Measurements from ENCODE around the gene C3orf49.

The C3orf49 gene

DNA sequence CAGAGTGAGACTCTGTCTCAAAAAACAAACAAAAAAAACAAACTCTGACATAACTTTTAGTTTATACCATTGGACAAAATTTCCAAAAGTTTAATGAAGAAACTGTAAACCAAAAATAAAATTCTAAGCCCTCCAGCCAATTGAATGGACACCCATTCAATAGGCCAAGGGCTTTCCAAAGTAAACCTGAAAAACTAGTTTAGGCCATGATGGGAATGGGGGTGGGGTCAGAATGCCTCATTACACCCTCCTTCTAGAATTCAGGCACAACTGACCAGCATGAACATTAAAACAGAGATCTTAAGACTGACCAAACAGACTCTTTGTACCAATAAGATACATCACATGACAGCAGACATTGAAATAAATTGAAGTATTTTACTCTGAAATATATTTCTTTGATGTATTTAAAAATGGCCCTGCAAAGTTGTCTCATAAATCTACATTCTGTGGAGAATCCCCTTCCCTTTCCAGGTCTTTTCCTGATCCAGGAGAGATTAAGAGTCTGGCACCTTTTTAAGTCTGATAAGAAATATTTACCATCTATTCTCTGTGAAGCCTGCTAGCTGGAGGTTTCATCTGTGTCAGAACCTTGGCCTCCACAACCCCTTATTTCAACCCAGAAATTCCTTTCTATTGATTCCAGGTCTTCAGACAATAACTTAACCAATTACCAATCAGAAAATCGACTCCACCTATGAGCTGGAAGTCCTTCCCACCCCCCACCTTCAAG, 28.8 kb downstream of the C3orf49 start:
- H3K27ac ChIP-seq, result no peak overlapping the region
- TF ChIP-seq, protein P1, sequence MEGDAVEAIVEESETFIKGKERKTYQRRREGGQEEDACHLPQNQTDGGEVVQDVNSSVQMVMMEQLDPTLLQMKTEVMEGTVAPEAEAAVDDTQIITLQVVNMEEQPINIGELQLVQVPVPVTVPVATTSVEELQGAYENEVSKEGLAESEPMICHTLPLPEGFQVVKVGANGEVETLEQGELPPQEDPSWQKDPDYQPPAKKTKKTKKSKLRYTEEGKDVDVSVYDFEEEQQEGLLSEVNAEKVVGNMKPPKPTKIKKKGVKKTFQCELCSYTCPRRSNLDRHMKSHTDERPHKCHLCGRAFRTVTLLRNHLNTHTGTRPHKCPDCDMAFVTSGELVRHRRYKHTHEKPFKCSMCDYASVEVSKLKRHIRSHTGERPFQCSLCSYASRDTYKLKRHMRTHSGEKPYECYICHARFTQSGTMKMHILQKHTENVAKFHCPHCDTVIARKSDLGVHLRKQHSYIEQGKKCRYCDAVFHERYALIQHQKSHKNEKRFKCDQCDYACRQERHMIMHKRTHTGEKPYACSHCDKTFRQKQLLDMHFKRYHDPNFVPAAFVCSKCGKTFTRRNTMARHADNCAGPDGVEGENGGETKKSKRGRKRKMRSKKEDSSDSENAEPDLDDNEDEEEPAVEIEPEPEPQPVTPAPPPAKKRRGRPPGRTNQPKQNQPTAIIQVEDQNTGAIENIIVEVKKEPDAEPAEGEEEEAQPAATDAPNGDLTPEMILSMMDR (IDR thresholded peaks at IDR 0.05), result no peak
- H3K4me3 ChIP-seq, result no peak overlapping the region
- DNase-seq (ENCODE audit: low spot score), result no peak

DNA sequence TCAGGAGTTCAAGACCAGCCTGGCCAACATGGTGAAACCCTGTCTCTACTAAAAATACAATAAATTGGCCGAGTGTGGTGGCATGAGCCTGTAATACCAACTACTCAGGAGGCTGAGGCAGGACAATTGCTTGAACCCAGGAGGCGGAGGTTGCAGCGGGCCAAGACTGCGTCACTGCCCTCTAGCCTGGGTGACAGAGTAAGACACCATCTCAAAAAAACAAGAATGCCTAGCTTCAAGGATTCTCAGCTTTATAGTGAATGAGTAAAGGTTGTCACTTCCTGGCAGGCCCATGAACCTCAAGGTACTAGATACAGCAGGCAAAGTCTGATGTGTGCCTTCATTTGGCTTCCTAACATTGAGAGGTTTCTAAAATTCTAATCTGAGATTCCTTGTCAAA, 30.1 kb downstream of the C3orf49 start:
- TF ChIP-seq, protein P1 (IDR thresholded peaks at IDR 0.05), result no peak
- H3K27ac ChIP-seq, result no peak overlapping the region

DNA sequence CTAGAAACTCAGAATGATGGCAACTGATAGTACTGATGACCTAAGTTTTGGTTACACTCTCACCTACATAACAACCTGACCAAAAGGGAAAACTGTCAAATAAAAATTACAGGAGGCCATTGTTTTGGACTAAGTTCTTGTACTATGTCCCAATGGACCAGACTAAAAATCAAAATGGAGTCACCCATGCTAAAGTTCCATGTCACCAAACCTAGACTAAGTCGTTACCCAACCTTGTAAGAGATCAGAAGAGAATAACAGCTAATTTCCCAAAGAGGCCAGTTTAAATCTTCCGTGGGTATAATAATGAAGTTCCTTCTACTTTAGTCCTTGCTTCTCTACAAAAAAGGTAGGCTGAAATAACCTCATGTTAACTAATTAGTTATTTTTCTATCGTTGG, 32.2 kb downstream of the C3orf49 start:
- no peak overlapping the region for H3K27ac ChIP-seq
- no peak overlapping the region for H3K4me3 ChIP-seq
- DNase-seq (ENCODE audit: low spot score), result no peak
- TF ChIP-seq, protein P1 (IDR thresholded peaks at IDR 0.05), result no peak

More for the DNA sequence above, 30.1 kb downstream of the C3orf49 start:
- no peak for DNase-seq (ENCODE audit: low spot score)
- H3K4me3 ChIP-seq, result no peak overlapping the region

DNA sequence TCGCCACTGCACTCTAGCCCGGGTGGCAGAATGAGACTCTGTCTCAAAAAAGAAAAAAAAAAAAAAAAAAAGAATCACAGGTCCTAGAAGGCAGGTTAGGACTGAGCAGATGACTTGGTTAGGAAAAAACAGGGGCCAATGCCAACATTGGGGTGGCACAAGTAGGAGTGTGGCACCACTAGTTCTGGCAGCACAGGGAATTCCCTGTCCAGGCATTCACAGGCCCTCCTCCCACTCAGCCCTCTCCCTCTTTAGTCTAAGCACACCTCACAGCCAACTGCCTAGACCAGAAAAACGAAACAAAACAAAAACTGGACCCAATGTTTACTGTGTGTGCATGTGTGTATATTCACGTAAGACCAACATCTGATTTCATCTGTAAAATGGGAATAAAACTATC, 34.0 kb downstream of the C3orf49 start:
- Histone ChIP-seq H3K27ac (no peak overlapping the region), H3K4me3 (no peak overlapping the region)
- DNase-seq (ENCODE audit: low spot score), result no peak
- TF ChIP-seq, protein P1 (IDR thresholded peaks at IDR 0.05), result no peak

DNA sequence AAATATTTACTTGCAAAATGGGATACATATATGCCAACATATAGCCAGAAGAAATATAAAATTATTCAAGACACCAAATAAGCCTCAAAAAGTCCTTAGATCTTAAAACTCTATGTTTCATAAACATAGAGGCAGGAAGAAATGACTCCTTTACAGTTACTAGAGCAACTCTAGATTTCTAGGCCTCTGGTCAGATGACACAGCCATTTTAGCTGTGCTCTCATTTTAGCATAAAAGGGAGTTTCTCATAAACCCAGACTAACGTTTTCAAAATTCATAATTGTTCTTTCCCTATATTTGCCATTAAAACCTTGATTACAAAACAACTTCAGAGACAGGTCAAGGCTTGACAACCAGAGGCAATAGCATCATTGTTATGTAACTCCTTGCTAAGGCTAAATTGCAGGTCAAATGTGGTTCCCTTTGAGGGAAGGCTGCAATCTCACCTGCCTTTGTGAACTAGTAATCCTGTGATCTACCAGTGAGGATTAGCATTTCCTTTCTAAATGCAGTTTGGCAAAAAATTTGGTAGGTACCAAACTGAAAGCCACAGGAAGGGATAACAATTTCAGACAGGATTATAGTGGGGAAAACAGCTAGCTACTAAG, 36.3 kb downstream of the C3orf49 start:
- DNase-seq (ENCODE audit: low spot score), result no peak
- TF ChIP-seq, protein P1 (IDR thresholded peaks at IDR 0.05), result no peak
- no peak overlapping the region for H3K27ac ChIP-seq
- no peak overlapping the region for H3K4me3 ChIP-seq

DNA sequence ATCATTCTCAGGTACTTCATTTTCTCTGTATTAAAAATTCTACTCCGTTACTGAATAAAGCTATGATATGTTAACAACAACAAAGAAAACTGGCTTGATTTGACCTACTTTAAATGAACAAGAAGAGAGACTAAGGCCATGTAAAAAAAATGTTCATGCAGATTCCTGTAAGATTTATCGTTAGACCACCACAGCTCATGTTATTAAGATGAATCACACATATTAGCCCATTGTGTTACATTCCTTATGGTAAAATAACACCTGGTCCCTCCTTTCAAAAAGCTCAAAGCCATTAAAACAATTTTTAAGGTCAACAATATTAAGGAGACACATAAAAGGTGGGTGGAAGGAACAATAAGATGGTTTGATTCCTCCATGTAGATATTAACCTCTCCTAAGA, 38.2 kb downstream of the C3orf49 start:
- H3K4me3 ChIP-seq, result no peak overlapping the region
- no peak overlapping the region for H3K27ac ChIP-seq
- DNase-seq (ENCODE audit: low spot score), result no peak
- TF ChIP-seq, protein P1 (IDR thresholded peaks at IDR 0.05), result no peak

DNA sequence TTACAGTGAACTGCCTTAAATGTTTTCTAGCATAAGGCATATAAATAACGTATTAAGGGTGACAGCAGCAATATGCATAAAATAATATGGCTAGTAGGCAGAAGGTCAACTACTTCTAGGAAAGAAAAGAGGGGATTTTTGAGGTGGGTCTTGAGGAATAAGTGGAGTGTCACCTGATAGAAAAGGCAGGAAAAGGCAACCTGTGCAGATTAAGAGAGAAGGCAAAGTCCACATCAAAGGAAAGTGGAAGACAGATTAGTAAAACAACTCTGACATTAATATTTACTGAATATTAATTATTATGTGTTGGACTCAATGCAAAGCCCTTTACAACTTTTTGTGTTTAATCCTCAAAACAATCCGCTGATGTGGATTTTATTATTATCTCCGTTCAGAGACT, 41.7 kb downstream of the C3orf49 start:
- TF ChIP-seq, protein P1 (IDR thresholded peaks at IDR 0.05), result no peak
- H3K27ac ChIP-seq, result no peak overlapping the region
- H3K4me3 ChIP-seq, result no peak overlapping the region
- no peak for DNase-seq (ENCODE audit: low spot score)

Data from coronary artery (tissue), 2 donors.